ENCODE data around the gene RPS24.
"Not testable (repeated sequence)": the region's sequence is repeated elsewhere in the genome, so short reads cannot be mapped to it uniquely, and the experiment has no call there.

Gene RPS24

GRCh38 chr10:78058562-78058961 lies 24.9 kb downstream of the RPS24 start:
- no peak for DNase-seq

- DNase-seq: no peak
These were observed 26.4 kb downstream of the RPS24 start for GRCh38 chr10:78059906-78060702.

- DNase-seq: peak; percentile 7
These were observed 28.6 kb downstream of the RPS24 start for GRCh38 chr10:78062296-78062695.

- no peak for DNase-seq
These were observed 29.6 kb downstream of the RPS24 start for GRCh38 chr10:78063236-78063635.

- DNase-seq: not testable (repeated sequence)
These were observed 31.3 kb downstream of the RPS24 start for GRCh38 chr10:78064919-78065318.

GRCh38 chr10:78065611-78066010 lies 31.9 kb downstream of the RPS24 start:
- DNase-seq: no peak

GRCh38 chr10:78066012-78066411 lies 32.3 kb downstream of the RPS24 start:
- no peak for DNase-seq

- DNase-seq: no peak
These were observed 33.2 kb downstream of the RPS24 start for GRCh38 chr10:78066728-78067430.

GRCh38 chr10:78069151-78069550 lies 35.5 kb downstream of the RPS24 start:
- no peak for DNase-seq

- not testable (repeated sequence) for DNase-seq
These were observed 36.4 kb downstream of the RPS24 start for GRCh38 chr10:78070064-78070463.

- DNase-seq: no peak
These were observed 37.1 kb downstream of the RPS24 start for GRCh38 chr10:78070726-78071125.

- DNase-seq: no peak
These were observed 37.6 kb downstream of the RPS24 start for GRCh38 chr10:78071140-78071856.

GRCh38 chr10:78071857-78072179 lies 38.2 kb downstream of the RPS24 start:
- DNase-seq: no peak

GRCh38 chr10:78072504-78072903 lies 38.8 kb downstream of the RPS24 start:
- no peak for DNase-seq

GRCh38 chr10:78075806-78076205 lies 42.1 kb downstream of the RPS24 start:
- not testable (repeated sequence) for DNase-seq

GRCh38 chr10:78078539-78079330 lies 45.1 kb downstream of the RPS24 start:
- DNase-seq: no peak

GRCh38 chr10:78079411-78079810 lies 45.7 kb downstream of the RPS24 start:
- DNase-seq: no peak

GRCh38 chr10:78081292-78081691 lies 47.6 kb downstream of the RPS24 start:
- DNase-seq: no peak

- no peak for DNase-seq
These were observed 49.0 kb downstream of the RPS24 start for GRCh38 chr10:78082636-78083035.
